GM12878 (cell line): ENCODE results near the gene SHFL. TPM values are rescaled to one million over a fixed set of nuclear protein-coding genes. Genes with fewer than 3 reads are reported as not detected.

Source experiments
- ATAC-seq: fragments of 200-7000 bp; cut with Tn5 transposase; 3 replicates; pipeline ENCODE4 v1.9.1; 2020; ENCODE audit warnings: mild to moderate bottlenecking, moderate library complexity
- BruUV-seq: library from RNA; stranded (reverse); fragments of 400-500 nt; replicated peaks from 2 replicates; lab custom pipeline; 2021; lab: Mats Ljungman, UMichigan
- CTCF ChIA-PET: fragments of 300-600 bp; sonication (Branson Sonifier 250); formaldehyde crosslinking; extraction: SDS; loops from one replicate; lab custom pipeline; 2021; ENCODE audit warnings: inconsistent platforms; lab: Yijun Ruan, JAX
- POLR2A ChIA-PET: fragments of 350-600 bp; formaldehyde crosslinking; extraction: SDS; loops from one replicate; lab custom pipeline; 2021; ENCODE audit warnings: inconsistent platforms; lab: Charles Lee
- RAD21 ChIA-PET: fragments of 300-600 bp; sonication (Branson Sonifier 250); formaldehyde crosslinking; loops from one replicate; lab custom pipeline; 2023; ENCODE audit warnings: antibody characterized with exemption; ENCODE audit not compliant: unreplicated experiment; lab: Charles Lee
- SMC1A ChIA-PET: fragments of 300-600 bp; sonication (Branson Sonifier 250); formaldehyde crosslinking; loops from one replicate; lab custom pipeline; 2023; ENCODE audit not compliant: unreplicated experiment, uncharacterized antibody; lab: Charles Lee
- DNase-seq: peaks from one replicate; pipeline ENCODE4 v3.0.0-alpha.2; 2011; ENCODE audit warnings: low read depth, low spot score
- FAIRE-seq: peaks from 3 replicates; lab custom pipeline; 2011; peaks lifted over from hg19 to GRCh38; lab: Jason Lieb, UNC
- H2AFZ ChIP-seq: 2 replicates; pipeline ENCODE4 v1.6.0; 2011; ENCODE audit warnings: low read depth, low read length, control low read depth; ENCODE audit not compliant: control insufficient read depth
- H3K27ac ChIP-seq: 2 replicates; pipeline ENCODE4 v1.5.1; 2011; ENCODE audit warnings: control low read depth; ENCODE audit not compliant: control insufficient read depth, insufficient read depth
- H3K27me3 ChIP-seq, 2 experiments: replicated peaks in 1 of 2; 2 replicates each; pipeline versions ENCODE4 v1.6.0 to v1.6.1; 2011; ENCODE audit warnings: low read length in 1 of 2; ENCODE audit not compliant: control insufficient read depth in 2 of 2, insufficient read depth in 2 of 2
- H3K36me3 ChIP-seq, 2 experiments: 2 replicates each; pipeline ENCODE4 v1.5.1; 2011; ENCODE audit warnings: low read length in 1 of 2; ENCODE audit not compliant: control insufficient read depth in 2 of 2, insufficient read depth in 2 of 2
- H3K4me1 ChIP-seq: 2 replicates; pipeline ENCODE4 v1.6.1; 2011; ENCODE audit warnings: mild to moderate bottlenecking, low read length, moderate library complexity, mixed read lengths; ENCODE audit not compliant: control insufficient read depth, insufficient read depth
- H3K4me2 ChIP-seq: 2 replicates; pipeline ENCODE4 v1.6.0; 2011; ENCODE audit warnings: control low read depth; ENCODE audit not compliant: control insufficient read depth, insufficient read depth
- H3K4me3 ChIP-seq: fragments of 200-600 bp; sonication (generic); 2 replicates; pipeline ENCODE4 v1.5.1; 2016
- H3K79me2 ChIP-seq: 2 replicates; pipeline ENCODE4 v1.6.0; 2011; ENCODE audit warnings: low read length; ENCODE audit not compliant: control insufficient read depth, insufficient read depth
- H3K9ac ChIP-seq: 2 replicates; pipeline ENCODE4 v1.8.0; 2011; ENCODE audit warnings: low read length, control low read depth, mixed read lengths; ENCODE audit not compliant: control insufficient read depth, insufficient read depth
- H3K9me3 ChIP-seq: replicated peaks from 3 replicates; pipeline ENCODE4 v1.5.1; 2011; ENCODE audit warnings: mild to moderate bottlenecking, low read length; ENCODE audit not compliant: control insufficient read depth, insufficient read depth
- H4K20me1 ChIP-seq: 2 replicates; pipeline ENCODE4 v1.6.0; 2011; ENCODE audit not compliant: control insufficient read depth, insufficient read depth
- BACH1 ChIP-seq: fragments of 450-650 bp; IDR thresholded peaks from 2 replicates; pipeline ENCODE4 v1.6.1; 2017; ENCODE audit warnings: mild to moderate bottlenecking, borderline replicate concordance
- BRCA1 ChIP-seq: IDR thresholded peaks from 2 replicates; pipeline ENCODE4 v1.6.1; 2011; ENCODE audit warnings: low read depth, low read length, improper control_type of control experiment
- CREB1 ChIP-seq: IDR thresholded peaks from 2 replicates; pipeline ENCODE4 v1.6.1; 2012; ENCODE audit warnings: low read depth, mild to moderate bottlenecking, inconsistent platforms
- ETV6 ChIP-seq, 2 experiments: fragments of 450-650 bp in 1 of 2; IDR thresholded peaks in 1 of 2; conservative IDR thresholded peaks in 1 of 2; 2 replicates each; pipeline ENCODE4 v1.6.1; 2014; ENCODE audit warnings: antibody characterized with exemption in 1 of 2, borderline replicate concordance in 1 of 2, low read depth in 1 of 2, mild to moderate bottlenecking in 1 of 2, moderate library complexity in 1 of 2
- FOS ChIP-seq: IDR thresholded peaks from 3 replicates; pipeline ENCODE4 v1.6.1; 2011; ENCODE audit warnings: borderline replicate concordance; ENCODE audit not compliant: insufficient read length; ENCODE audit errors: extremely low read depth
- IRF4 ChIP-seq: IDR thresholded peaks from 2 replicates; pipeline ENCODE4 v1.6.1; 2011; ENCODE audit warnings: low read depth, low read length
- MEF2A ChIP-seq: IDR thresholded peaks from 2 replicates; pipeline ENCODE4 v1.6.1; 2011; ENCODE audit warnings: low read depth, mild to moderate bottlenecking, low read length, moderate library complexity; ENCODE audit not compliant: insufficient read depth
- NFYB ChIP-seq: IDR thresholded peaks from 2 replicates; pipeline ENCODE4 v1.6.1; 2011; ENCODE audit warnings: low read depth, mild to moderate bottlenecking, low read length, improper control_type of control experiment, moderate library complexity; ENCODE audit not compliant: insufficient read depth
- SRF ChIP-seq, 2 experiments: IDR thresholded peaks; 2 replicates each; pipeline ENCODE4 v1.6.1; 2011; ENCODE audit warnings: low read depth in 2 of 2, low read length in 2 of 2, mild to moderate bottlenecking in 1 of 2, moderate library complexity in 1 of 2
- SUZ12 ChIP-seq: fragments of 200-600 bp; sonication (generic); IDR thresholded peaks from one replicate; pipeline ENCODE4 v1.6.1; 2018; ENCODE audit warnings: antibody characterized with exemption, mild to moderate bottlenecking; ENCODE audit not compliant: unreplicated experiment
- WGBS: methylation state at CpG from one replicate; pipeline ENCODE4 v1.1.6; 2016; ENCODE audit warnings: low lambda C conversion rate; ENCODE audit not compliant: insufficient replicate concordance, insufficient coverage; ENCODE audit errors: missing lambda C conversion rate; 5-methylcytosine and 5-hydroxymethylcytosine counted together
- in situ Hi-C: fragments of 300-500 bp; cut with MboI; formaldehyde crosslinking; loops from 9 replicates; pipeline ENCODE4 v1.14.3; 2018; ENCODE audit warnings: mixed read lengths
- intact Hi-C: fragments of 100-400 bp; cut with micrococcal nuclease; formaldehyde crosslinking; loops from one replicate; pipeline ENCODE4 v1.14.2; 2022; ENCODE audit not compliant: unreplicated experiment
- polyA plus RNA-seq, 11 experiments: library from polyadenylated mRNA; depleted of rRNA in 4 of 11; unstranded in 6 of 11; stranded (reverse) in 5 of 11; fragments of >200 nt; fragmentation: Nextera tagmentation in 4 of 11; fragmentation: Illumina TruSeq in 1 of 11; extraction: Ambion mirVana in 4 of 11; extraction: Trizol in 1 of 11; gene quantifications; 1 replicate in 1 of 11; 2 replicates in 10 of 11; pipeline versions ENCODE4 v1.2.1 to v1.2.3, GENCODE V29; 2011 to 2016; ENCODE audit warnings: inconsistent platforms in 2 of 11, missing spikeins in 2 of 11, low read depth in 1 of 11
- total RNA-seq, 4 experiments: library from RNA; depleted of rRNA in 3 of 4; stranded (reverse); fragments of >200 nt in 3 of 4; fragmentation: Illumina TruSeq in 1 of 4; extraction: Trizol in 1 of 4; gene quantifications; 2 replicates each; pipeline versions ENCODE4 v1.2.1 to v1.2.3, GENCODE V29; 2013 to 2021

Gene SHFL
- total and polyA plus RNA-seq, 10 of the 15 experiments (the other 5 are each of a cell fraction or from before 2014, with no cell fraction given) = 8.0 to 83.8 (median 40.7) TPM

GRCh38 chr19:10133596-10133995 is 47.5 kb downstream of the SHFL start (continued):
- TF ChIP-seq BRCA1 (no peak), ETV6 (conservative IDR thresholded peaks at IDR 0.05 in 1 of 2, IDR thresholded peaks at IDR 0.05 in 1 of 2; ENCODE audit: borderline replicate concordance in 1 of 2, low read depth in 1 of 2) (no peak), NFYB (no peak), SUZ12 (no peak)

- Histone ChIP-seq H3K4me1 (no peaks in the 10 kb centered on the region), H3K4me3 (no peak overlapping the region), H3K79me2 (no peaks in the 10 kb centered on the region), H3K9me3 (no peaks in the 10 kb centered on the region), H2AFZ (no peak overlapping the region), H3K36me3 (peaks cover 43 to 51% of the 10 kb centered on the region in 2 experiments), H3K27ac (no peak overlapping the region), H3K9ac (no peak overlapping the region), H4K20me1 (no peaks in the 10 kb centered on the region), H3K4me2 (no peak overlapping the region), H3K27me3 (no peaks in the 10 kb centered on the region)
- ATAC-seq (no peak), FAIRE-seq (no peak), DNase-seq (no peak)
- 91% methylated on average over 9 of the region's 9 CpGs for WGBS
- no TSS peak for BruUV-seq
- no peak for TF ChIP-seq MEF2A
- no peak for TF ChIP-seq BACH1
- TF ChIP-seq CREB1 = no peak
- TF ChIP-seq IRF4 = no peak
- TF ChIP-seq FOS = no peak
- no peak for TF ChIP-seq SRF (IDR thresholded peaks at IDR 0.05; ENCODE audit: low read depth in 2 of 2, low read length in 2 of 2)
- intact Hi-C loops = no loop called here
- SMC1A ChIA-PET = no interaction called here
- CTCF ChIA-PET = no interaction called here
- in situ Hi-C loops = no loop called here
- POLR2A ChIA-PET = no interaction called here
- RAD21 ChIA-PET = no interaction called here
Measured at GRCh38 chr19:10134040-10134439, 47.9 kb downstream of the SHFL start.
